HepG2 (cell line): ENCODE results near the gene CDK5RAP1. TPM values are rescaled to one million over a fixed set of nuclear protein-coding genes. Genes with fewer than 3 reads are reported as not detected.

ENCODE experiments used
- CEBPG ChIP-seq: IDR thresholded peaks from 2 replicates; pipeline ENCODE4 v1.6.1; 2016
- ESRRA ChIP-seq: sonication (generic); formaldehyde crosslinking; IDR thresholded peaks from 2 replicates; pipeline ENCODE4 v1.5.1; 2020; ENCODE audit warnings: mild to moderate bottlenecking, low read depth, missing genetic modification reagents
- EZH2 ChIP-seq: conservative IDR thresholded peaks from 2 replicates; pipeline ENCODE4 v1.6.1; 2012; ENCODE audit warnings: mild to moderate bottlenecking, low read depth, low read length, moderate library complexity
- MAFG ChIP-seq: sonication (generic); formaldehyde crosslinking; IDR thresholded peaks from 2 replicates; pipeline ENCODE4 v1.5.1; 2020; ENCODE audit warnings: mild to moderate bottlenecking, missing genetic modification reagents
- MED8 ChIP-seq: sonication (generic); formaldehyde crosslinking; IDR thresholded peaks from 2 replicates; pipeline ENCODE4 v1.8.1; 2023; ENCODE audit warnings: mild to moderate bottlenecking, missing genetic modification reagents; ENCODE audit not compliant: insufficient replicate concordance
- PBX2 ChIP-seq: IDR thresholded peaks from 2 replicates; pipeline ENCODE4 v1.6.1; 2016; ENCODE audit warnings: control low read depth
- PHF21A ChIP-seq: sonication (generic); formaldehyde crosslinking; IDR thresholded peaks from 2 replicates; pipeline ENCODE4 v1.5.0; 2020; ENCODE audit warnings: mild to moderate bottlenecking, missing genetic modification reagents
- TEAD2 ChIP-seq: sonication (generic); formaldehyde crosslinking; IDR thresholded peaks from 2 replicates; pipeline ENCODE4 v1.9.0; 2021; ENCODE audit warnings: missing genetic modification reagents
- ZGPAT ChIP-seq: IDR thresholded peaks from 2 replicates; pipeline ENCODE4 v1.6.1; 2016; ENCODE audit warnings: mild to moderate bottlenecking
- ZNF280B ChIP-seq: sonication (generic); formaldehyde crosslinking; IDR thresholded peaks from 2 replicates; pipeline ENCODE4 v1.5.0; 2020; ENCODE audit warnings: missing genetic modification reagents, mild to moderate bottlenecking, borderline replicate concordance
- ZNF460 ChIP-seq: sonication (generic); formaldehyde crosslinking; IDR thresholded peaks from 2 replicates; pipeline ENCODE4 v1.5.1; 2020; ENCODE audit warnings: missing genetic modification reagents, mild to moderate bottlenecking, borderline replicate concordance
- ZNF543 ChIP-seq: sonication (generic); formaldehyde crosslinking; IDR thresholded peaks from 2 replicates; pipeline ENCODE4 v1.4.0; 2020; ENCODE audit warnings: mild to moderate bottlenecking, missing genetic modification reagents
- ZNF562 ChIP-seq: sonication (generic); formaldehyde crosslinking; IDR thresholded peaks from 2 replicates; pipeline ENCODE4 v1.8.0; 2022; ENCODE audit warnings: missing genetic modification reagents, borderline replicate concordance
- ZNF563 ChIP-seq: sonication (generic); formaldehyde crosslinking; IDR thresholded peaks from 2 replicates; pipeline ENCODE4 v1.8.0; 2022; ENCODE audit warnings: mild to moderate bottlenecking, moderate library complexity, missing genetic modification reagents
- ZSCAN29 ChIP-seq: sonication (generic); formaldehyde crosslinking; conservative IDR thresholded peaks from 2 replicates; pipeline ENCODE4 v1.4.0; 2020; ENCODE audit warnings: mild to moderate bottlenecking, missing genetic modification reagents
- polyA plus RNA-seq, 8 experiments: library from polyadenylated mRNA; depleted of rRNA in 3 of 8; stranded (reverse) in 7 of 8; unstranded in 1 of 8; fragments of >200 nt; fragmentation: Illumina TruSeq in 4 of 8; extraction: Trizol in 4 of 8; gene quantifications; 2 replicates each; pipeline versions ENCODE4 v1.2.1 to v1.2.3, GENCODE V29; 2011 to 2016; ENCODE audit warnings: low read depth in 4 of 8, missing spikeins in 1 of 8, mixed read lengths in 1 of 8; ENCODE audit not compliant: insufficient read depth in 1 of 8
- total RNA-seq, 5 experiments: library from RNA; depleted of rRNA; stranded (reverse); fragments of >200 nt; fragmentation: Illumina TruSeq; extraction: Trizol; gene quantifications; 2 replicates each; pipeline ENCODE4 v1.2.3, GENCODE V29; 2016; ENCODE audit warnings: low read depth in 1 of 5

CDK5RAP1 gene
- total and polyA plus RNA-seq, 2 of the 13 experiments (the other 11 are each of a cell fraction or from before 2014, with no cell fraction given) = 53.6 to 98.2 TPM

GRCh38 chr20:33328157-33329137 lies 72.9 kb downstream of the CDK5RAP1 start (continued):
- TF ChIP-seq MAFG (CRISPR knock-in tag) (no peak), ZNF562 (CRISPR knock-in tag) (no peak), ZNF563 (CRISPR knock-in tag) (no peak), EZH2 (peak; percentile 89; the same call in 1 of the 2 replicates), TEAD2 (CRISPR knock-in tag) (no peak), ZSCAN29 (no peak), ZGPAT (CRISPR knock-in tag) (no peak), ZNF280B (0 out of 2 replicates have a peak, but pooled peaks have one; percentile 14), ESRRA (CRISPR knock-in tag) (no peak), MED8 (CRISPR knock-in tag) (no peak), PHF21A (CRISPR knock-in tag) (no peak), ZNF460 (CRISPR knock-in tag) (no peak), CEBPG (no peak), ZNF543 (CRISPR knock-in tag) (no peak), PBX2 (CRISPR knock-in tag) (no peak)
